CD4-positive, alpha-beta T cell treated with Interleukin-21 for 1 hour (primary cell): Measurements from ENCODE around the gene FAM107A.
"Not testable (repeated sequence)": the region's sequence is repeated elsewhere in the genome, so short reads cannot be mapped to it uniquely, and the experiment has no call there.

Experiments
- DNase-seq: peaks from one replicate; pipeline ENCODE4 v3.0.0-alpha.2; 2020

FAM107A gene

GRCh38 chr3:58535531-58536500 is 41.4 kb downstream of the FAM107A start:
- no peak for DNase-seq

GRCh38 chr3:58534592-58535494 is 42.3 kb downstream of the FAM107A start:
- DNase-seq = no peak

GRCh38 chr3:58532794-58533220 is 44.4 kb downstream of the FAM107A start:
- DNase-seq = peak; percentile 83

- no peak for DNase-seq
These were observed 45.2 kb downstream of the FAM107A start for GRCh38 chr3:58531956-58532355.

- no peak for DNase-seq
These were observed 45.6 kb downstream of the FAM107A start for GRCh38 chr3:58531555-58531954.

- no peak for DNase-seq
These were observed 46.8 kb downstream of the FAM107A start for GRCh38 chr3:58530354-58530865.

- DNase-seq = no peak
These were observed 47.5 kb downstream of the FAM107A start for GRCh38 chr3:58529516-58530353.

GRCh38 chr3:58528629-58529028 is 48.6 kb downstream of the FAM107A start:
- DNase-seq = no peak

GRCh38 chr3:58527440-58527839 is 49.8 kb downstream of the FAM107A start:
- DNase-seq = not testable (repeated sequence)

- no peak for DNase-seq
These were observed 50.7 kb downstream of the FAM107A start for GRCh38 chr3:58526515-58526957.

GRCh38 chr3:58524326-58524888 is 52.8 kb downstream of the FAM107A start:
- no peak for DNase-seq

- DNase-seq = no peak
These were observed 54.3 kb downstream of the FAM107A start for GRCh38 chr3:58522759-58523425.

- DNase-seq = no peak
These were observed 55.1 kb downstream of the FAM107A start for GRCh38 chr3:58521917-58522631.

- DNase-seq = no peak
These were observed 55.9 kb downstream of the FAM107A start for GRCh38 chr3:58521336-58521670.

GRCh38 chr3:58520403-58521335 is 56.5 kb downstream of the FAM107A start:
- no peak for DNase-seq

GRCh38 chr3:58519668-58520402 is 57.4 kb downstream of the FAM107A start:
- no peak for DNase-seq

- DNase-seq = no peak
These were observed 58.9 kb downstream of the FAM107A start for GRCh38 chr3:58518291-58518789.

- no peak for DNase-seq
These were observed 62.8 kb downstream of the FAM107A start for GRCh38 chr3:58514405-58514804.
